ENCODE data around the gene RFC4. TPM values are rescaled to one million over a fixed set of nuclear protein-coding genes. Genes with fewer than 3 reads are reported as not detected.

The RFC4 gene
- total and polyA plus RNA-seq, 2 of the 8 experiments (the other 6 are each of a cell fraction or from before 2014, with no cell fraction given), result 21.8 to 86.9 TPM

DNA sequence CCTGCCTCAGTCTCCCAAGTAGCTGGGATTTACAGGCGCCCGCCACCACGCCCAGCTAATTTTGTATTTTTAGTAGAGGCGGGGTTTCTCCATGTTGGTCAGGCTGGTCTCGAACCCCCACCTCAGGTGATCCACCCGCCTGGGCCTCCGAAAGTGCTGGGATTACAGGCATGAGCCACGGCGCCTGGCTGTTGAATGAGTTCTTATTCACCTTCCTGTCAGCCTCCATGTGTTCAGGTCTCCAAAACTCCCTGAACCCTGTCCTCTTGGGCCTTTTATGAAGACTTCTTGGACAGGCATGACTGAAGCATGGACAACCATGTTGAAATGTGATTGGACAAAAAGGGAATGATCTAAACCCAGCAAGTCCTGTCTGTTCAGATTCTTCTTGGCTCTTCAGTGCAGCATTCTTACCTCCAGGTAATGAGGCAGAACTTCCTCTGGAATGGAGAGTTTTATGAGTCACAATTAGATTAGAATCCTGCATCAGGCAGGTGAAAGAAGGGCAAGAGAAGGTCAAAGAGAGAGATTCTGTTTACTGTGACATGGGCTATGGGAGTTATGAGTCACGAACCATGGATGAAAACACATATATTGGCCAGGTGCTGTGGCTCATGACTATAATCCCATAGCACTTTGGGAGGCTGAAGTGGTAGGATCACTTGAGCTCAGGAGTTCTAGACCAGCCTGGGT, 46.0 kb downstream of the RFC4 start:
- H3K9ac ChIP-seq (replicated peaks in 1 of 4; ENCODE audit: extremely low read depth in 1 of 4, low read depth in 3 of 4, low read length in 3 of 4), result no peak overlapping the region
- H3K27me3 ChIP-seq (replicated peaks in 1 of 4; ENCODE audit: control insufficient read depth in 3 of 4, extremely low read depth in 1 of 4, insufficient read depth in 3 of 4, low read length in 3 of 4), result no peaks in the 10 kb centered on the region
- H2BK15ac ChIP-seq (ENCODE audit: low read length), result no peak overlapping the region
- H2AK5ac ChIP-seq (ENCODE audit: low read depth, low read length), result no peak overlapping the region
- FAIRE-seq (no peak), DNase-seq (ENCODE audit: low read depth in 1 of 2, low spot score in 2 of 2) (no peak)
- H3K79me1 ChIP-seq (ENCODE audit: low read depth, low read length), result no peaks in the 10 kb centered on the region
- no peak overlapping the region for H3K56ac ChIP-seq (replicated peaks; ENCODE audit: insufficient read length, low read depth, low read length)
- H4K20me1 ChIP-seq (replicated peaks in 1 of 2; ENCODE audit: control insufficient read depth in 1 of 2, insufficient read depth in 2 of 2, low read length in 2 of 2), result no peaks in the 10 kb centered on the region
- H3K27ac ChIP-seq (ENCODE audit: low read depth, low read length), result no peak overlapping the region
- no peak overlapping the region for H3K23ac ChIP-seq (ENCODE audit: insufficient read length)
- ChIA-PET POLR2A (ENCODE audit: partially characterized antibody) (interaction anchor here (0.7 to 7.3 kb wide), 4 partner anchors 11 to 24 kb away, joined by 3 to 54 read pairs (median 7); partner anchors contain the start of gene EIF4A2), CTCF (ENCODE audit: partially characterized antibody) (interaction anchor here (1.5 kb wide), 1 partner anchor 145 kb away, joined by 6 read pairs; no protein-coding TSS in a partner anchor)
- no peak overlapping the region for H3K4ac ChIP-seq (replicated peaks; ENCODE audit: insufficient read length, low read depth, low read length)
- H2BK5ac ChIP-seq (ENCODE audit: low read depth, low read length), result no peak overlapping the region
- H3K36me3 ChIP-seq (ENCODE audit: control insufficient read depth in 2 of 4, insufficient read depth in 4 of 4, low read length in 3 of 4), result no peaks in the 10 kb centered on the region
- H3K4me1 ChIP-seq (replicated peaks in 1 of 4; ENCODE audit: control insufficient read depth in 3 of 4, insufficient read depth in 4 of 4, low read length in 3 of 4), result no peaks in the 10 kb centered on the region
- H2AFZ ChIP-seq (ENCODE audit: low read length), result no peak overlapping the region
- no peak overlapping the region for H4K91ac ChIP-seq (replicated peaks; ENCODE audit: insufficient read length, low read length)
- no peak overlapping the region for H4K5ac ChIP-seq (ENCODE audit: insufficient read length, low read depth, low read length)
- no peak overlapping the region for H3K4me2 ChIP-seq (ENCODE audit: insufficient read depth in 1 of 2, low read depth in 2 of 2, low read length in 2 of 2)
- H2BK12ac ChIP-seq (ENCODE audit: low read depth, low read length), result no peak overlapping the region
- H3K4me3 ChIP-seq (ENCODE audit: extremely low read depth in 1 of 4, insufficient read depth in 2 of 4, low read depth in 3 of 4, low read length in 4 of 4), result no peak overlapping the region
- H2BK20ac ChIP-seq (ENCODE audit: low read length), result no peak overlapping the region; the same call in 1 of the 2 replicates
- no peaks in the 10 kb centered on the region for H3K9me3 ChIP-seq (ENCODE audit: insufficient read depth in 2 of 2, low read depth in 1 of 2, low read length in 1 of 2)
- 93% methylated on average over 10 of the region's 10 CpGs; no CpG with 5 or more reads in 1 of the 2 experiments for WGBS, 2 experiments (ENCODE audit: extremely low coverage in 1 of 2, insufficient coverage in 1 of 2, insufficient read length in 1 of 2, insufficient replicate concordance in 2 of 2, low coverage in 1 of 2, low lambda C conversion rate in 2 of 2, missing lambda C conversion rate in 1 of 2)
- H3K18ac ChIP-seq (ENCODE audit: extremely low read depth, low read length), result no peak overlapping the region
- no peak overlapping the region for H2BK120ac ChIP-seq (replicated peaks; ENCODE audit: low read depth, low read length)
- H3K79me2 ChIP-seq (ENCODE audit: control insufficient read depth in 1 of 2, insufficient read depth in 2 of 2, low read length in 2 of 2), result no peaks in the 10 kb centered on the region
- H3K23me2 ChIP-seq (ENCODE audit: low read depth, low read length), result no peaks in the 10 kb centered on the region
- H3K14ac ChIP-seq (ENCODE audit: insufficient read length), result no peak overlapping the region
- no peak overlapping the region for H4K8ac ChIP-seq (ENCODE audit: extremely low read depth, insufficient read depth, low read length)
- TF ChIP-seq GTF2F1 (IDR thresholded peaks at IDR 0.05; ENCODE audit: borderline replicate concordance, low read depth, low read length) (no peak), HDAC2 (IDR thresholded peaks at IDR 0.05; ENCODE audit: borderline replicate concordance in 1 of 2, low read depth in 2 of 2, low read length in 2 of 2) (no peak), ATF3 (IDR thresholded peaks at IDR 0.05; ENCODE audit: insufficient read depth, low read depth, low read length) (no peak), TAF7 (optimal IDR thresholded peaks at IDR 0.05; ENCODE audit: borderline replicate concordance, low read depth, low read length) (no peak), E2F6 (IDR thresholded peaks at IDR 0.05) (no peak), SP4 (IDR thresholded peaks at IDR 0.05; ENCODE audit: low read length) (no peak), KDM5A (IDR thresholded peaks at IDR 0.05; ENCODE audit: low read length) (no peak), NANOG (IDR thresholded peaks at IDR 0.05; ENCODE audit: insufficient read depth, low read depth, low read length, poor library complexity, severe bottlenecking) (no peak), CEBPB (IDR thresholded peaks at IDR 0.05; ENCODE audit: low read depth, low read length) (no peak), SIX5 (IDR thresholded peaks at IDR 0.05; ENCODE audit: low read depth, low read length) (no peak), EZH2 (IDR thresholded peaks at IDR 0.05; ENCODE audit: low read depth, low read length, severe bottlenecking) (no peak)

Measured in H1 (cell line).